GM23248 (cell line): ENCODE measurements around the gene ARCN1. TPM values are rescaled to one million over a fixed set of nuclear protein-coding genes. Genes with fewer than 3 reads are reported as not detected.
A peak's percentile ranks its signal among the peaks of the same experiment; 100 is the strongest.

Source experiments
- DNase-seq: peaks from one replicate; pipeline ENCODE4 v3.0.0-alpha.2; 2015
- H2AFZ ChIP-seq: fragments of 200-600 bp; sonication (generic); 2 replicates; pipeline ENCODE4 v1.6.1; 2016; ENCODE audit warnings: antibody characterized with exemption
- H3F3A ChIP-seq: fragments of 200-600 bp; sonication (generic); 2 replicates; pipeline ENCODE4 v1.6.1; 2016; ENCODE audit warnings: mild to moderate bottlenecking, antibody characterized with exemption, mixed run types; ENCODE audit not compliant: insufficient read depth
- H3K27ac ChIP-seq: fragments of 200-600 bp; sonication (generic); 2 replicates; pipeline ENCODE4 v1.5.1; 2016; ENCODE audit warnings: mild to moderate bottlenecking
- H3K27me3 ChIP-seq: fragments of 200-600 bp; sonication (generic); replicated peaks from 2 replicates; pipeline ENCODE4 v1.6.1; 2016; ENCODE audit warnings: mild to moderate bottlenecking; ENCODE audit not compliant: insufficient read depth
- H3K36me3 ChIP-seq: fragments of 200-600 bp; sonication (generic); 2 replicates; pipeline ENCODE4 v1.6.1; 2016; ENCODE audit warnings: low read depth, mild to moderate bottlenecking
- H3K4me1 ChIP-seq: fragments of 200-600 bp; sonication (generic); 2 replicates; pipeline ENCODE4 v1.6.1; 2016; ENCODE audit warnings: mild to moderate bottlenecking; ENCODE audit not compliant: insufficient read depth
- H3K4me2 ChIP-seq: fragments of 200-600 bp; sonication (generic); one replicate; pipeline ENCODE4 v1.6.1; 2016; ENCODE audit warnings: mild to moderate bottlenecking; ENCODE audit not compliant: unreplicated experiment
- H3K4me3 ChIP-seq: fragments of 200-600 bp; sonication (generic); 2 replicates; pipeline ENCODE4 v1.5.1; 2016; ENCODE audit warnings: mild to moderate bottlenecking
- H3K79me2 ChIP-seq: fragments of 200-600 bp; sonication (generic); 2 replicates; pipeline ENCODE4 v1.6.1; 2016; ENCODE audit warnings: mild to moderate bottlenecking; ENCODE audit not compliant: insufficient read depth
- H3K9ac ChIP-seq: fragments of 200-600 bp; sonication (generic); 2 replicates; pipeline ENCODE4 v1.6.1; 2016; ENCODE audit warnings: mild to moderate bottlenecking
- H3K9me2 ChIP-seq: fragments of 200-600 bp; sonication (generic); 2 replicates; pipeline ENCODE4 v1.6.1; 2016; ENCODE audit warnings: mixed run types, mild to moderate bottlenecking, moderate library complexity; ENCODE audit not compliant: insufficient read depth
- H3K9me3 ChIP-seq: fragments of 200-600 bp; sonication (generic); one replicate; pipeline ENCODE4 v1.6.1; 2017; ENCODE audit warnings: low read depth
- H4K20me1 ChIP-seq: fragments of 200-600 bp; sonication (generic); 2 replicates; pipeline ENCODE4 v1.6.0; 2016; ENCODE audit not compliant: insufficient read depth
- EZH2 ChIP-seq: fragments of 200-600 bp; sonication (generic); IDR thresholded peaks from 2 replicates; pipeline ENCODE4 v1.6.1; 2018; ENCODE audit warnings: antibody characterized with exemption, mild to moderate bottlenecking; ENCODE audit not compliant: insufficient read depth, poor library complexity, severe bottlenecking
- EZH2phosphoT487 ChIP-seq: fragments of 200-600 bp; sonication (generic); IDR thresholded peaks from 2 replicates; pipeline ENCODE4 v1.6.1; 2018; ENCODE audit warnings: antibody characterized with exemption, moderate library complexity, mild to moderate bottlenecking, low read depth; ENCODE audit not compliant: insufficient read depth
- WGBS, 2 experiments: methylation state at CpG; one replicate each; pipeline ENCODE4 v1.1.6; 2015 to 2017; ENCODE audit warnings: low lambda C conversion rate in 2 of 2, low coverage in 1 of 2; ENCODE audit errors: missing lambda C conversion rate in 2 of 2; 5-methylcytosine and 5-hydroxymethylcytosine counted together
- in situ Hi-C: fragments of 300-500 bp; cut with MboI; formaldehyde crosslinking; loops from 2 replicates; pipeline ENCODE4 v1.15.0; 2020
- polyA plus RNA-seq: library from polyadenylated mRNA; unstranded; fragments of >200 nt; fragmentation: Nextera tagmentation; extraction: Ambion mirVana; gene quantifications from 2 replicates; pipeline ENCODE4 v1.2.1, GENCODE V29; 2016
- total RNA-seq: library from RNA; depleted of rRNA; stranded (reverse); fragments of >200 nt; shearing (Covaris generic); gene quantifications from 2 replicates; pipeline ENCODE4 v1.2.3, GENCODE V29; 2014

The ARCN1 gene
- total and polyA plus RNA-seq, 2 experiments from 2014 or later, result 187 to 190 TPM

DNA sequence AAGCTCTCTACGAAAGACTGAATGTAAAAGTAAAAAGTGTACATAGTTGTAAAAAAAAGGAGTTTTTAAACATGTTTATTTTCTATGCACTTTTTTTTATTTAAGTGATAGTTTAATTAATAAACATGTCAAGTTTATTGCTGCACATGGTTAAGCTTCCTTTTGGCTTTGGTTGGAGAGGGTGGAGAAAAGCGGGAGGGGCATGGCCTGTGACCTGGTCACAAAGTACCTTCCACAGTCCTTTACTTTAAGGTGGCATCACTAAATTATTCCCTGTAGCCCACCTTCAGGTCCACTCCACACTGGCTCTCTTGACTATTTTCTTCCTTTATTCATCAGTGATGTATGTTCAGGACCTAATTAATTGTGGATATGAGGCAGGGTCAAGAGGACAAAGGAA is 45.5 kb upstream of the ARCN1 start:
- Histone ChIP-seq H3K9ac (no peak overlapping the region), H3K9me2 (no peaks in the 10 kb centered on the region), H3K36me3 (peaks cover 9% of the 10 kb centered on the region; the same call in 1 of the 2 replicates), H3K4me2 (no peak overlapping the region), H3K27ac (no peak overlapping the region), H3F3A (0 out of 2 replicates have a peak, but pooled peaks cover 4% of the 10 kb centered on the region), H3K9me3 (no peaks in the 10 kb centered on the region), H4K20me1 (no peaks in the 10 kb centered on the region), H2AFZ (no peak overlapping the region), H3K27me3 (no peaks in the 10 kb centered on the region), H3K4me3 (no peak overlapping the region), H3K4me1 (no peaks in the 10 kb centered on the region), H3K79me2 (no peaks in the 10 kb centered on the region)
- in situ Hi-C loops, result no loop called here
- WGBS, 2 experiments, result 99 to 100% methylated on average over 2 of the region's 2 CpGs
- no peak for DNase-seq
- no peak for TF ChIP-seq EZH2phosphoT487
- TF ChIP-seq EZH2, result no peak

DNA sequence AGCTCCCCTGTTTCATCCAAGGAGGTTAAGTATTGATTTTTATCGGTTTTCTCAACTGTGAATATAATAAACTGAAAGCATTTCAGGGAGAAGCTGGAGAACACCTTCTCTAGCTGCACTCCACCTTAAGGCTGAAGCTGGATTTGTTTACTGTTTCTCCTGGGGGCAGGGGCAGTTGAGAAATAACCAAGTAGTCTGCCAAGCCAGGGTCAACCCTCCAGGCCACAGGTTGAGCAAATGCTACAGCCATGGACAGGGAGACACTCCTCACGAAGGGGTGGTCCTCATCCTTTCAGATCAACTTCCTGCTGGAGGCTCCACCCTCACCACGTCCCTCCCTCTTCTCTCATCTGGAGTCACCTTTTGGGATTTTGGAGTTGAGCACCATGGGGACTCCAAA is 45.1 kb upstream of the ARCN1 start, which contains the start of gene TTC36:
TSS of gene TTC36 (plus strand) at position 366 of the 400 bp plus-strand sequence. CDS start at position 387, 21 bp downstream.
- H2AFZ ChIP-seq, result no peak within 1 kb of the TSS
- no peak within 1 kb of the TSS for H3K4me2 ChIP-seq
- H3K4me1 ChIP-seq, result no peaks in the 10 kb centered on the region
- DNase-seq, result no peak
- H3K9ac ChIP-seq, result no peak within 1 kb of the TSS
- 0 out of 2 replicates have a peak, but pooled peaks cover 3% of the 10 kb centered on the region for H3F3A ChIP-seq
- no peaks in the 10 kb centered on the region for H3K79me2 ChIP-seq
- H3K36me3 ChIP-seq, result peaks cover 5% of the 10 kb centered on the region; the same call in 1 of the 2 replicates
- in situ Hi-C loops, result no loop called here
- 65 to 76% methylated on average over 3 of the region's 3 CpGs for WGBS, 2 experiments
- no peaks in the 10 kb centered on the region for H3K9me3 ChIP-seq
- H3K27ac ChIP-seq, result no peak within 1 kb of the TSS
- no peaks in the 10 kb centered on the region for H3K27me3 ChIP-seq
- H3K9me2 ChIP-seq, result no peaks in the 10 kb centered on the region
- TF ChIP-seq EZH2phosphoT487 (no peak), EZH2 (no peak)
- no peak within 1 kb of the TSS for H3K4me3 ChIP-seq
- no peaks in the 10 kb centered on the region for H4K20me1 ChIP-seq

DNA sequence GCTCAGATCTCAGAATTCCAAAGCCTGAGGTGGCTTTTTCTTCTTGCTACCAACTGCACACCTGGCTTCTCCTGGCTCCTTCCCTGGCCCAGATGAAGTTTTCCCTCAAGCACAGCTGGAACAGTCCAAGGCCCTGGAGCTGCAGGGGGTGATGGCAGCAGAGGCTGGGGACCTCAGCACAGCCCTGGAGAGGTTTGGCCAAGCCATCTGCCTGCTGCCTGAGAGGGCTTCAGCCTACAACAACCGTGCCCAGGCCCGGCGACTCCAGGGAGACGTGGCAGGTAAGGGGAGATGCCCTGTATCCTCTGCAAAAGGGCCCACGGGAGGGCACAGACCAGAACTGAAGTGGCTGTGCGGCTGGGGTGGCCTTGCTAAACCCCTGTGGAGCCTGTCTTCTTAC is 43.7 kb upstream of the ARCN1 start:
- no peak for DNase-seq
- Histone ChIP-seq H3K9me2 (no peaks in the 10 kb centered on the region), H4K20me1 (no peaks in the 10 kb centered on the region), H3K79me2 (no peaks in the 10 kb centered on the region), H3K36me3 (no peaks in the 10 kb centered on the region), H3K27ac (no peak overlapping the region), H3F3A (no peaks in the 10 kb centered on the region), H3K9me3 (no peaks in the 10 kb centered on the region), H3K4me1 (no peaks in the 10 kb centered on the region), H3K4me3 (no peak overlapping the region), H2AFZ (no peak overlapping the region), H3K4me2 (no peak overlapping the region), H3K9ac (no peak overlapping the region), H3K27me3 (no peaks in the 10 kb centered on the region)
- WGBS, 2 experiments, result 83 to 87% methylated on average over 6 of the region's 6 CpGs
- in situ Hi-C loops, result no loop called here
- TF ChIP-seq EZH2, result no peak
- TF ChIP-seq EZH2phosphoT487, result no peak

DNA sequence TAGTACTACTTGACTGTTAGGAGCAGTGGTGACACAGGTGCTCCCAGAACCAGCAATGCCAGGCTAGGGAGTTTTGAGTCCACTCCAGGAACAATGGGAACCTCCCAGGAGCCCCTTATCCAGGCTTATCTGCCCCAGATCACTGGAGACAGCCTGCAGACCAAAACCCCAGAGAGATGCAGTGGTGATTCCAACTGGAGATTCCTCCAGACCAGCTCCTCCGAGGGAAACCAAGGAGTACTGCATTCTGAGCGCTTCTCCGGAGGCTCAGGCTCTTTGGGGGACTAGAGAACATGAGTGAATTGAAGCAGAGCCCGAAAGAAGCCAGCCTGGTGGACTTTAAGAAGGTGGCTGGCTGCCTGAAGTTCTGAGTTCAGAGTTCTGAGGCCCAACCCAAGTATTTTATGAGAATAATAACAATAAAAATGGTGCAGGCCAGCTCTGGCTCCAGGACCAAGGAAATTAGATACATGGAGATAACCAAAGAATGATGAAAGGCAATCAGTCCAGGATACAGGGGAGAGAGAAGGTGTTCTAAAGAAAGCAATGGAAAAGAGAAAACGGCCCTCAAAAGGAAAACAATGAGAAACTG is 42.5 kb upstream of the ARCN1 start:
- DNase-seq, result no peak
- Histone ChIP-seq H3K36me3 (no peaks in the 10 kb centered on the region), H3F3A (no peaks in the 10 kb centered on the region), H3K4me3 (peak overlapping the region; percentile 74), H3K79me2 (no peaks in the 10 kb centered on the region), H3K27ac (no peak overlapping the region), H3K9me2 (no peaks in the 10 kb centered on the region), H3K27me3 (no peaks in the 10 kb centered on the region), H3K4me1 (no peaks in the 10 kb centered on the region), H2AFZ (no peak overlapping the region), H3K9me3 (no peaks in the 10 kb centered on the region), H3K9ac (no peak overlapping the region), H4K20me1 (no peaks in the 10 kb centered on the region), H3K4me2 (peak overlapping the region; percentile 55)
- no peak for TF ChIP-seq EZH2phosphoT487
- no peak for TF ChIP-seq EZH2
- 42 to 46% methylated on average over 5 of the region's 5 CpGs for WGBS, 2 experiments
- in situ Hi-C loops, result no loop called here
